Thyroid gland (tissue), 4 donors: Measurements from ENCODE around the gene TNNT2. TPM values are rescaled to one million over a fixed set of nuclear protein-coding genes. Genes with fewer than 3 reads are reported as not detected.
A peak's percentile ranks its signal among the peaks of the same experiment; 100 is the strongest.

Source experiments
- DNase-seq, 2 donors: peaks; one replicate each; pipeline ENCODE4 v3.0.0-alpha.2; 2019
- H3K27ac ChIP-seq, 3 donors: fragments of 200-600 bp; sonication (generic); 1 replicate in 2 of 3; 2 replicates in 1 of 3; pipeline ENCODE4 v1.5.1; 2016 to 2019; ENCODE audit warnings: mild to moderate bottlenecking in 1 of 3, moderate library complexity in 1 of 3
- H3K27me3 ChIP-seq: fragments of 200-600 bp; sonication (generic); one replicate; pipeline ENCODE4 v1.5.1; 2019
- H3K36me3 ChIP-seq, 2 donors: fragments of 200-600 bp; sonication (generic); one replicate each; pipeline ENCODE4 v1.5.1; 2016 to 2019
- H3K4me1 ChIP-seq, 2 donors: fragments of 200-600 bp; sonication (generic); one replicate each; pipeline ENCODE4 v1.5.1; 2017 to 2019
- H3K4me3 ChIP-seq, 3 donors: fragments of 200-600 bp; sonication (generic); replicated peaks in 1 of 3; 1 replicate in 2 of 3; 2 replicates in 1 of 3; pipeline ENCODE4 v1.5.1; 2016; ENCODE audit warnings: mild to moderate bottlenecking in 1 of 3
- H3K9me3 ChIP-seq: fragments of 200-600 bp; sonication (generic); one replicate; pipeline ENCODE4 v1.5.1; 2017
- CTCF ChIP-seq, 6 experiments: fragments of 200-600 bp in 3 of 6; fragments of 450-650 bp in 3 of 6; sonication (generic) in 3 of 6; IDR thresholded peaks; one replicate each; pipeline ENCODE4 v1.5.1; 2016 to 2019; ENCODE audit warnings: antibody characterized with exemption in 6 of 6, mild to moderate bottlenecking in 2 of 6, inconsistent platforms in 1 of 6, moderate library complexity in 1 of 6
- POLR2A ChIP-seq, 2 donors: fragments of 450-650 bp; IDR thresholded peaks; one replicate each; pipeline ENCODE4 v1.6.1; 2017; ENCODE audit warnings: antibody characterized with exemption in 2 of 2, mild to moderate bottlenecking in 2 of 2, moderate library complexity in 1 of 2
- WGBS, 2 donors: methylation state at CpG; one replicate each; pipeline ENCODE4 v1.1.5; 2017; 5-methylcytosine and 5-hydroxymethylcytosine counted together
- intact Hi-C: fragments of 100-400 bp; cut with DNase I; formaldehyde crosslinking; loops from one replicate; pipeline ENCODE4 v1.15.1; 2023
- total RNA-seq, 4 donors: library from RNA; depleted of rRNA; stranded (reverse); fragments of >200 nt; gene quantifications; one replicate each; pipeline ENCODE4 v1.2.3, GENCODE V29; 2016

The TNNT2 gene
- total RNA-seq, 4 donors from 2014 or later: 0.24 TPM; not detected in 3

DNA sequence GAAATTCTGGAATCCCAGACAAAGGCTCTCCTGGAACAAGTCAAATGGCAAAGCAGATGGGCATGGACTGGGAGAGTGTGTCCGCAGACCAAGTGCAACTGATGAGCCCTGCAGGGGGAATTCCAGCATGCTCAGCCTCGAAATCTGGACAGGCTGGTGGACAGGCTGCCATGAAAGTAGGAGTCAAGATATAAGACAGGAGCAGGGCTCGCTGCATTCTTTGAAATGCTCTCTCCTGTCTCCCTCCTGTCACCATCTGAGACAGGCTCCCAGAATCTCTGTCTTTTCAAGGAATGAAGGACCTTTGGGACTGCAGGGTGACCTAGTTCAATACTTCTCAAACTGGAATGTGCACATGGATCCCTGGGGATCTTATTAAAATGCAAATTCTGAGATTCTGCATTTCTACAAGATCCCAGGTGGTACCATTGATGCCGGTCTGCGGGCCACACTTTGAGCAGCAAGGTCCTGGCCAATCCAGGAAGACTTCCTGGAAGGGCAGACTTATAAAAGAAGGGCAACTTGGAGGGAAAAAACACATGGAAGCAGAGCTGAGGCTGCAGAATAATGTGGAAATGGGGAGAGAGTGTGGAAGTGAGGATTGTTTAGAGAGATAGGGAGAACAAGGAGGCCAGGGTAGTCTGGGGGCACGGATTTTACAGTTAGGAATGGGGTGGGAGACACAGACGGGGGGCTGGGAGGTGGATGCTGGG is 29.8 kb downstream of the TNNT2 start:
- 31 to 37% methylated on average over 7 of the region's 7 CpGs for WGBS, 2 donors
- Histone ChIP-seq H3K27me3 (no peaks in the 10 kb centered on the region), H3K4me3 (no peak overlapping the region), H3K9me3 (no peaks in the 10 kb centered on the region), H3K4me1 (no peaks in the 10 kb centered on the region), H3K36me3 (no peaks in the 10 kb centered on the region), H3K27ac (no peak overlapping the region)
- no peak for TF ChIP-seq POLR2A (IDR thresholded peaks at IDR 0.05)
- TF ChIP-seq CTCF (IDR thresholded peaks at IDR 0.05): no peak
- DNase-seq: no peak
- intact Hi-C loops: no loop called here

GRCh38 chr1:201346987-201347386 is 30.5 kb downstream of the TNNT2 start:
- H3K9me3 ChIP-seq: no peaks in the 10 kb centered on the region
- intact Hi-C loops: no loop called here
- 37 to 50% methylated on average over 2 of the region's 2 CpGs for WGBS, 2 donors

DNA sequence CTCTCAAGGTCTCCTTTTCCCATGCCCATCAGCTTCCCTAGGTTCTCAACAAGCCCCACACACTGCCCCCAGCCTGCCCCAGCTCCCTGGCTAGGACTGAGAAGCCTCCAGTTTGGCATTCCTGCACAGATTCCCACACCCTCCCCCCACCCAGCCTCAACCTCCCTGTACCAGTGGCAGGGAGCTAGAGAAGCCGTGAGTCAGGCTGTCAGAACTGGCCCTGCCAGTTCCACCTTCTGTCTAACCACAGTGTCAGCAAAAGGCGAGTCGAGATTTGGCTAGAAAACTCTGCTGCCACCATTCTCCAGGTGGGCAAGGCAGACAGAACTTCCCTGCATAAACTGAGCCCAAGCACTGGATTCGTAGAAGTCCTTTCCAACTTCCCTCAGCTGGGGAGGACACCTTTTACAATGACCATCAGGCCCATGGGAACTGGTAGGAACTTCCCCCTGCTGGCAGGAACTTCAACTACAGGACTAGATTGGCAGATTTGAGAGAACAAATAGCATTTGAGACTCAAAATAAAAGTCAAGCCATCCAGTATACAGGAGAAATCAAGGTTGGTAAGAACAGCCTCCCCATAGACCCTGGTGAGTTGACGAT is 31.0 kb downstream of the TNNT2 start:
- Histone ChIP-seq H3K4me3 (no peak overlapping the region), H3K27ac (no peak overlapping the region), H3K9me3 (no peaks in the 10 kb centered on the region), H3K27me3 (no peaks in the 10 kb centered on the region), H3K4me1 (no peaks in the 10 kb centered on the region), H3K36me3 (no peaks in the 10 kb centered on the region)
- peak; percentile 54 to 60 for DNase-seq
- 48 to 60% methylated on average over 5 of the region's 5 CpGs for WGBS, 2 donors
- TF ChIP-seq CTCF (IDR thresholded peaks at IDR 0.05) (peak in 4 of 6 experiments; percentile 53 to 60 (median 56)), POLR2A (IDR thresholded peaks at IDR 0.05) (no peak)
- intact Hi-C loops: no loop called here

More at GRCh38 chr1:201346987-201347386, 30.5 kb downstream of the TNNT2 start:
- DNase-seq: no peak
- Histone ChIP-seq H3K27me3 (no peaks in the 10 kb centered on the region), H3K4me3 (no peak overlapping the region), H3K36me3 (no peaks in the 10 kb centered on the region), H3K27ac (no peak overlapping the region), H3K4me1 (no peaks in the 10 kb centered on the region)
- TF ChIP-seq CTCF (IDR thresholded peaks at IDR 0.05): no peak
- no peak for TF ChIP-seq POLR2A (IDR thresholded peaks at IDR 0.05)

GRCh38 chr1:201345081-201345355 is 32.5 kb downstream of the TNNT2 start:
- Histone ChIP-seq H3K4me1 (no peaks in the 10 kb centered on the region), H3K9me3 (no peaks in the 10 kb centered on the region), H3K27me3 (no peaks in the 10 kb centered on the region), H3K4me3 (no peak overlapping the region), H3K36me3 (no peaks in the 10 kb centered on the region), H3K27ac (no peak overlapping the region)
- no peak for DNase-seq
- TF ChIP-seq POLR2A (IDR thresholded peaks at IDR 0.05): no peak
- no peak for TF ChIP-seq CTCF (IDR thresholded peaks at IDR 0.05)
- intact Hi-C loops: no loop called here
- WGBS, 2 donors: 85 to 93% methylated on average over 5 of the region's 5 CpGs
